B cell (primary cell): Measurements from ENCODE around the gene NUP98.

Experiments
- EZH2 ChIP-seq: IDR thresholded peaks from 2 replicates; pipeline ENCODE4 v1.6.1; 2012; ENCODE audit warnings: borderline replicate concordance, low read depth, mild to moderate bottlenecking, moderate library complexity, low read length; ENCODE audit not compliant: insufficient read depth, poor library complexity, severe bottlenecking
- TF ChIP-seq, protein P1 (sequence below): fragments of 200-600 bp; IDR thresholded peaks from one replicate; pipeline ENCODE4 v1.8.0; 2022; ENCODE audit warnings: antibody characterized with exemption, mild to moderate bottlenecking

DNA sequence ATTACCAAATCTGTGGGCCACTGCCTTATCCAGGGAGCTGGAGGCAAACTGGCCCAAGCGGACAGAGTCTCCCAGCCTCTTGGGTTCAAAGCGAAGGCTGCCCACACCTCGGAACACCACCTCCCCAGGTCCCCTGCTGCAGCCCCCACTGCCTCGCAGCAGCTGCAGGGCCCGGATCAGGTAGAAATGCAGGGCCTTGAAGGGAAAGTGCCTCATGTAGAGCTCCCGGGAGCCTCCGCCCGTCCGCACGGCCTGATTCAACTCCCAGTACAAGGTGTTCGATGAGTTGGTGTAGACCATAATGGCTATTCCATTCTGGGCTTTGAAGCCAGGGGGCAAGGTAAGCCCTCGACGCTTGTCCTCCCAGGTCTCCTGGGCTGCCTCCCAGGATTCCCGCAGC is 157.5 kb downstream of the NUP98 start:
- TF ChIP-seq, protein P1, sequence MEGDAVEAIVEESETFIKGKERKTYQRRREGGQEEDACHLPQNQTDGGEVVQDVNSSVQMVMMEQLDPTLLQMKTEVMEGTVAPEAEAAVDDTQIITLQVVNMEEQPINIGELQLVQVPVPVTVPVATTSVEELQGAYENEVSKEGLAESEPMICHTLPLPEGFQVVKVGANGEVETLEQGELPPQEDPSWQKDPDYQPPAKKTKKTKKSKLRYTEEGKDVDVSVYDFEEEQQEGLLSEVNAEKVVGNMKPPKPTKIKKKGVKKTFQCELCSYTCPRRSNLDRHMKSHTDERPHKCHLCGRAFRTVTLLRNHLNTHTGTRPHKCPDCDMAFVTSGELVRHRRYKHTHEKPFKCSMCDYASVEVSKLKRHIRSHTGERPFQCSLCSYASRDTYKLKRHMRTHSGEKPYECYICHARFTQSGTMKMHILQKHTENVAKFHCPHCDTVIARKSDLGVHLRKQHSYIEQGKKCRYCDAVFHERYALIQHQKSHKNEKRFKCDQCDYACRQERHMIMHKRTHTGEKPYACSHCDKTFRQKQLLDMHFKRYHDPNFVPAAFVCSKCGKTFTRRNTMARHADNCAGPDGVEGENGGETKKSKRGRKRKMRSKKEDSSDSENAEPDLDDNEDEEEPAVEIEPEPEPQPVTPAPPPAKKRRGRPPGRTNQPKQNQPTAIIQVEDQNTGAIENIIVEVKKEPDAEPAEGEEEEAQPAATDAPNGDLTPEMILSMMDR: no peak
- TF ChIP-seq EZH2: no peak
